ENCODE results near the gene CGB1.

- TF ChIP-seq CTCF (IDR thresholded peaks at IDR 0.05; ENCODE audit: low read depth, low read length, poor library complexity, severe bottlenecking) (no peak), EZH2phosphoT487 (IDR thresholded peaks at IDR 0.05; ENCODE audit: borderline replicate concordance, low read length) (no peak)
These were observed 51.0 kb downstream of the CGB1 start for GRCh38 chr19:48985711-48986110.

Measured in DOHH2 (cell line).